Activated CD8-positive, alpha-beta T cell treated with anti-CD3 and anti-CD28 coated beads for 36 hours (primary cell): ENCODE results near the gene ASTL. TPM values are rescaled to one million over a fixed set of nuclear protein-coding genes. Genes with fewer than 3 reads are reported as not detected.
"Not testable (repeated sequence)": the region's sequence is repeated elsewhere in the genome, so short reads cannot be mapped to it uniquely, and the experiment has no call there.

Source experiments
- ATAC-seq: fragments of 200-7000 bp; cut with Tn5 transposase; one replicate; pipeline ENCODE4 v1.10.0; 2021; ENCODE audit warnings: mild to moderate bottlenecking, moderate library complexity
- CTCF ChIA-PET: fragments of 350-600 bp; sonication (Branson Sonifier 250); formaldehyde crosslinking; loops from one replicate; lab custom pipeline; 2021; ENCODE audit warnings: antibody characterized with exemption; lab: Charles Lee
- POLR2A ChIA-PET: fragments of 350-600 bp; sonication (Branson Sonifier 250); formaldehyde crosslinking; loops from one replicate; lab custom pipeline; 2021; ENCODE audit warnings: antibody characterized with exemption; lab: Charles Lee
- DNase-seq: peaks from one replicate; pipeline ENCODE4 v3.0.0-alpha.2; 2020
- H3K27ac Mint-ChIP-seq: one replicate; pipeline ENCODE4 v1.8.0; 2021; ENCODE audit warnings: mild to moderate bottlenecking, mixed read lengths
- H3K27me3 Mint-ChIP-seq: one replicate; pipeline ENCODE4 v1.8.0; 2021; ENCODE audit warnings: mixed read lengths
- H3K36me3 Mint-ChIP-seq: one replicate; pipeline ENCODE4 v1.8.0; 2021; ENCODE audit warnings: low read depth, mixed read lengths
- H3K4me1 Mint-ChIP-seq: one replicate; pipeline ENCODE4 v1.8.0; 2021; ENCODE audit warnings: low read depth, mixed read lengths
- H3K4me3 Mint-ChIP-seq: one replicate; pipeline ENCODE4 v1.8.0; 2021; ENCODE audit warnings: mild to moderate bottlenecking, moderate library complexity, mixed read lengths
- H3K9me3 Mint-ChIP-seq: one replicate; pipeline ENCODE4 v1.8.0; 2021; ENCODE audit warnings: mixed read lengths
- CTCF ChIP-seq: fragments of 200-600 bp; IDR thresholded peaks from one replicate; pipeline ENCODE4 v1.8.0; 2022; ENCODE audit warnings: antibody characterized with exemption, mild to moderate bottlenecking
- intact Hi-C: fragments of 100-400 bp; cut with micrococcal nuclease; formaldehyde crosslinking; loops from one replicate; pipeline ENCODE4 v1.10.0; 2022
- total RNA-seq, 2 experiments: library from RNA; stranded (reverse); gene quantifications; one replicate each; pipeline ENCODE4 v1.2.3, GENCODE V29; 2021

ASTL gene
- total RNA-seq, 2 experiments from 2014 or later: 1.8 to 2.7 TPM

GRCh38 chr2:96089356-96090195 lies 48.7 kb downstream of the ASTL start:
- intact Hi-C loops: no loop called here
- no peak overlapping the region for H3K27ac Mint-ChIP-seq
- no peak for ATAC-seq
- TF ChIP-seq CTCF: no peak
- peaks cover 1% of the 10 kb centered on the region for H3K9me3 Mint-ChIP-seq
- H3K36me3 Mint-ChIP-seq: no peaks in the 10 kb centered on the region
- no peaks in the 10 kb centered on the region for H3K4me1 Mint-ChIP-seq
- POLR2A ChIA-PET: no interaction called here
- H3K4me3 Mint-ChIP-seq: no peak overlapping the region
- DNase-seq: no peak
- no peaks in the 10 kb centered on the region for H3K27me3 Mint-ChIP-seq
- CTCF ChIA-PET: interaction anchor here (1.3 to 1.9 kb wide), 2 partner anchors 27 to 67 kb away, joined by 3 to 6 read pairs; no protein-coding TSS in a partner anchor

- CTCF ChIA-PET: interaction anchor here (0.9 to 1.9 kb wide), 3 partner anchors 10 to 66 kb away, joined by 3 to 6 read pairs (median 3); no protein-coding TSS in a partner anchor
Observed at GRCh38 chr2:96088340-96089335, 49.7 kb downstream of the ASTL start.

GRCh38 chr2:96087130-96087529 lies 51.2 kb downstream of the ASTL start:
- no peak for ATAC-seq
- DNase-seq: no peak
- Mint-ChIP-seq H3K27ac (no peak overlapping the region), H3K4me3 (no peak overlapping the region), H3K4me1 (no peaks in the 10 kb centered on the region), H3K27me3 (no peaks in the 10 kb centered on the region), H3K9me3 (peaks cover 1% of the 10 kb centered on the region), H3K36me3 (no peaks in the 10 kb centered on the region)
- intact Hi-C loops: no loop called here
- POLR2A ChIA-PET: no interaction called here
- CTCF ChIA-PET: interaction anchor here (2.1 kb wide), 1 partner anchor 30 kb away, joined by 5 read pairs; no protein-coding TSS in a partner anchor
- TF ChIP-seq CTCF: no peak

More at GRCh38 chr2:96088340-96089335, 49.7 kb downstream of the ASTL start:
- Mint-ChIP-seq H3K36me3 (no peaks in the 10 kb centered on the region), H3K9me3 (peaks cover 1% of the 10 kb centered on the region), H3K4me3 (no peak overlapping the region), H3K4me1 (no peaks in the 10 kb centered on the region), H3K27ac (no peak overlapping the region), H3K27me3 (no peaks in the 10 kb centered on the region)
- no peak for ATAC-seq
- no peak for DNase-seq
- TF ChIP-seq CTCF: no peak
- POLR2A ChIA-PET: no interaction called here
- intact Hi-C loops: no loop called here

- ATAC-seq (no peak), DNase-seq (no peak)
- H3K36me3 Mint-ChIP-seq: no peaks in the 10 kb centered on the region
- H3K27me3 Mint-ChIP-seq: no peaks in the 10 kb centered on the region
- no peak overlapping the region for H3K4me3 Mint-ChIP-seq
- H3K27ac Mint-ChIP-seq: no peak overlapping the region
- H3K9me3 Mint-ChIP-seq: peaks cover 1% of the 10 kb centered on the region
- no peaks in the 10 kb centered on the region for H3K4me1 Mint-ChIP-seq
- ChIA-PET POLR2A (no interaction called here), CTCF (interaction anchor here (2.1 kb wide), 1 partner anchor 31 kb away, joined by 5 read pairs; no protein-coding TSS in a partner anchor)
- intact Hi-C loops: no loop called here
- TF ChIP-seq CTCF: no peak
Observed at GRCh38 chr2:96085541-96086355, 52.6 kb downstream of the ASTL start.

- H3K9me3 Mint-ChIP-seq, POLR2A ChIA-PET, DNase-seq, ATAC-seq, H3K27ac Mint-ChIP-seq, CTCF ChIA-PET, H3K36me3 Mint-ChIP-seq, intact Hi-C loops, H3K27me3 Mint-ChIP-seq, H3K4me3 Mint-ChIP-seq, H3K4me1 Mint-ChIP-seq: not testable (repeated sequence)
Observed at GRCh38 chr2:96084858-96085518, 53.3 kb downstream of the ASTL start.
